Measurements from ENCODE around the gene HOXA7. TPM values are rescaled to one million over a fixed set of nuclear protein-coding genes. Genes with fewer than 3 reads are reported as not detected.

HOXA7 gene
- total and polyA plus RNA-seq, 7 experiments from 2014 or later: not detected

DNA sequence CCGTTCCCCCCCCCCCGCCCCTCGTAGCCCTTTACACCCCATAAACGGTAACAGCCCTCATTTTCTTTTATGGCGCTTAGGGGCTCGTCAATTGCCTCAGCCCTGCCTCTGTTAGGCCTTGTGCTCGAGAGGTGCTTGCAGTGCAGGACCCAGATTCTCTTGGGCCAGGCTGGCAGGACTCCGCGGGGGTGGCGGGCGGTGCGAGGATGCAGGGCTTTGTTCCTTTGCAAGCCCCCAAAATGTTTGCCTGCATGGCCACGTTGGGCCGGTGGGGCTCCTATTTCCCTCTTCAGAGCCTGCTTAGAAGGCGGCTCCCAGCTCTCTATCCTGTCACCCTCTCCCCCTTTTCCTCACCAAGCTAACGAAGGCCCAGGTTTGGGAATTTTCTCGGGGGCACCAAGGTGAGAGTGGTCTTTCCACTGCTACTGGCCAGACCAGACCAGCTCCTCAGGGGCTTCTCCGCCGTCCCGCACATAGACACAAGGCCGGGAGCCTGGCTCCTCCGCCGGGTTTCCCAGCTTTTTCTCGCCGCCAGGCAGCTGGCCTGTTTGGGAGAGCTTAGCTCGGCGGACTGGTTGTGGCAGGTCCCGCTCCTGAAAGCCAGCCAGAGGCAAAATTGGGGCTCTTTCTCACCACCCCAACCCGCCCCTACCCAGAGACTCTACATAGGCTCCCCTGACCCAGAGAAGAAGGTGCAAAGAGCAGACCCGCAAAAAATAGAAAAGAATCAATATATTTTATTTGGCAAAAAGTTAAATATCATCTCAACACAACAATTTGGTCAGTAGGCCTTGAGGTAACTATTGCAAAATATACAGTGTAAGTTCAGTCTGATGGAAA is 5.5 kb upstream of the HOXA7 start:
- H3K9me3 ChIP-seq (ENCODE audit: control insufficient read depth in 2 of 3, low read length in 3 of 3): no peaks in the 10 kb centered on the region
- intact Hi-C loops (cut with micrococcal nuclease): loop anchor here (1.0 to 5.0 kb wide), 16 partner anchors 11 to 1301 kb away; partner anchors contain the start of genes EVX1 (in 1 of the 2) and SNX10 (in 1 of the 2)
- POLR2A ChIA-PET: interaction anchor here (1.1 kb wide), 1 partner anchor 479 kb away, joined by 6 read pairs; no protein-coding TSS in a partner anchor
- H3K27me3 Mint-ChIP-seq: peaks cover 69 to 90% (median 72%) of the 10 kb centered on the region in 5 donors
- CTCF ChIA-PET: interaction anchor here (0.9 to 3.4 kb wide), 9 partner anchors 12 to 1269 kb away, joined by 3 to 42 read pairs (median 5); no protein-coding TSS in a partner anchor
- no peak overlapping the region for H3K27ac Mint-ChIP-seq
- peaks cover 26 to 66% of the 10 kb centered on the region in 2 donors for H3K27me3 ChIP-seq (ENCODE audit: control insufficient read depth in 2 of 2, insufficient read depth in 2 of 2, low read length in 2 of 2)
- peaks cover 13 to 53% (median 33%) of the 10 kb centered on the region in 7 donors for H3K4me1 Mint-ChIP-seq
- peaks cover 0 to 15% (median 0%) of the 10 kb centered on the region in 11 donors for H3K9me3 Mint-ChIP-seq
- ATAC-seq: no peak
- H3K4me1 ChIP-seq (ENCODE audit: control insufficient read depth in 2 of 2, insufficient read depth in 2 of 2, low read length in 2 of 2): peaks cover 18 to 43% of the 10 kb centered on the region in 2 donors
- peaks cover 0 to 5% (median 0%) of the 10 kb centered on the region in 5 donors for H3K36me3 Mint-ChIP-seq
- peak overlapping the region in 2 of 10 donors; percentile 48 to 58 for H3K4me3 Mint-ChIP-seq
- no peak for DNase-seq
- no peak overlapping the region for H3K27ac ChIP-seq (ENCODE audit: low read depth, low read length)
- no peak overlapping the region for H3K4me3 ChIP-seq (ENCODE audit: low read length)
- H3K36me3 ChIP-seq (ENCODE audit: control insufficient read depth in 2 of 3, insufficient read depth in 3 of 3, low read length in 3 of 3): no peaks in the 10 kb centered on the region

DNA sequence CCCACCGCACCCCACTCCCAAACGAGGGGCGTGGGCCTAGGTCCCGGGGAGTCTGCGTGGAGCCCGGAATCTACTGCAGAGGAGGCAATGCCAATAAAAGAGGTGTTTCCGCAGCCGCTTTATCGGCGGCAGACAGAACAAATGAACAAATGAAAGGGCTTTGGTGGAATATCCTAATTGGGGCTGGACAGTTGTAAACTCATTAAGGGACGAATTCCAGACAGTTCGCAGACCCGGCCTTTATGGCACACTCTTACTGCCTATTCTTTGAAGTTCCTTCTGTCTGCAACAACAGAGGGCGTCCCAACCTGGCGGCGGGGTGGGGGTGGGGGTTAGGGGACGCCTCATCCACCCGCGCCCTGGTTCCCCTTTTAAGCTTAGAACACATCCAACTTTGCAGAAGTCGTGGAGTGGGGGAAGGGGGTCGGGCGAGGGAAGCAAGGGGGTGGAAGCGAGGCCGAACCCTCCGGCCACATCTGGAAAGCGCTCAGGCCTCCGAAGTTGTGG is 4.8 kb upstream of the HOXA7 start:
- Mint-ChIP-seq H3K4me1 (peaks cover 13 to 51% (median 35%) of the 10 kb centered on the region in 7 donors), H3K27me3 (peaks cover 65 to 88% (median 75%) of the 10 kb centered on the region in 5 donors), H3K4me3 (peak overlapping the region; percentile 71 to 84 (median 78)), H3K27ac (no peak overlapping the region), H3K9me3 (peaks cover 0 to 16% (median 0%) of the 10 kb centered on the region in 11 donors), H3K36me3 (peaks cover 0 to 5% (median 0%) of the 10 kb centered on the region in 5 donors)
- H3K4me1 ChIP-seq (ENCODE audit: control insufficient read depth in 2 of 2, insufficient read depth in 2 of 2, low read length in 2 of 2): peaks cover 21 to 38% of the 10 kb centered on the region in 2 donors
- H3K4me3 ChIP-seq (ENCODE audit: low read length): peak overlapping the region; percentile 81
- no peaks in the 10 kb centered on the region for H3K36me3 ChIP-seq (ENCODE audit: control insufficient read depth in 2 of 3, insufficient read depth in 3 of 3, low read length in 3 of 3)
- ATAC-seq (peak; percentile 46), DNase-seq (no peak)
- CTCF ChIA-PET: interaction anchor here (0.5 to 3.4 kb wide), 17 partner anchors 12 to 1268 kb away, joined by 3 to 42 read pairs (median 4); no protein-coding TSS in a partner anchor
- no peaks in the 10 kb centered on the region for H3K9me3 ChIP-seq (ENCODE audit: control insufficient read depth in 2 of 3, low read length in 3 of 3)
- H3K27ac ChIP-seq (ENCODE audit: low read depth, low read length): no peak overlapping the region
- H3K27me3 ChIP-seq (ENCODE audit: control insufficient read depth in 2 of 2, insufficient read depth in 2 of 2, low read length in 2 of 2): peaks cover 23 to 61% of the 10 kb centered on the region in 2 donors
- intact Hi-C loops (cut with micrococcal nuclease): loop anchor here (1.0 to 5.0 kb wide), 16 partner anchors 11 to 1300 kb away; partner anchors contain the start of genes EVX1 (in 1 of the 2) and SNX10 (in 1 of the 2)
- POLR2A ChIA-PET: interaction anchor here (1.0 to 1.1 kb wide), 5 partner anchors 17 to 1267 kb away, joined by 3 to 6 read pairs (median 3); no protein-coding TSS in a partner anchor

DNA sequence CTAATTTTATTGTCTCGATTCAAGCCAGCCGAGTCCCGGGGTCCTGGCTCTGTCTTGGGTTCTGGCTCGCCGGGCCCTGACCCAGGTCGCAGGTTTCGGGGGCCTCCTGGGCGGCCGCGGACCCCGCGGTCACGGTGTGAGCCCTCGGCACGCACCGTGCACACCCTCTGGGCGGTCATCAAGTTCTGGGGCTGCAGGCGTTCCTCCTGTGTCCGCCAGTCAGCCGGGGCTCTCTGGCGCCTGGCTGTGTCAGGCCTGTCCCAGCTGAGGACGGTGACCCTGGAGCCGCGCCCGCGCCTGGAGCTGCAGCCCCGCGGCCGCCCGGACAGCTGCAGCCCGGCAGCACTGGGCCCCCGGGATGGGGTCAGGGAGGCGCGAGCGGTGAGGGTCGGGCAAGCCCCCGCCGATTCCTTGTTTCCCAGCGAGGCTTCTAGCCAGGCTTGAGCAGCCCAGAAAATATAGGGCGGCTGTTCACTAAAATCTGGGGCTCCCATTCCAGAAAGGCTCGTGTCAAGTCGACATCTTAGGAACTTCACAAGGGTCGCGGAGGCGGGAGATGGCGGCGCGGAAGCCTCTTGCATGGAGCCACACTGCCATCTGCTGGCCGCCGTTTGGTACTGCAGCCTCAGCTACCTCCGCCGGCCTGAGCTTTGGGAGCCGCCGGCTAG is 4.2 kb upstream of the HOXA7 start:
- ChIA-PET POLR2A (interaction anchor here (0.6 to 1.1 kb wide), 6 partner anchors 18 to 1267 kb away, joined by 3 to 6 read pairs (median 3); no protein-coding TSS in a partner anchor), CTCF (interaction anchor here (0.5 to 3.4 kb wide), 17 partner anchors 11 to 1268 kb away, joined by 3 to 42 read pairs (median 4); no protein-coding TSS in a partner anchor)
- H3K36me3 ChIP-seq (ENCODE audit: control insufficient read depth in 2 of 3, insufficient read depth in 3 of 3, low read length in 3 of 3): no peaks in the 10 kb centered on the region
- peaks cover 62 to 89% (median 77%) of the 10 kb centered on the region in 5 donors for H3K27me3 Mint-ChIP-seq
- ATAC-seq: peak; percentile 91
- H3K4me1 ChIP-seq (ENCODE audit: control insufficient read depth in 2 of 2, insufficient read depth in 2 of 2, low read length in 2 of 2): peaks cover 24 to 38% of the 10 kb centered on the region in 2 donors
- peaks cover 0 to 13% (median 0%) of the 10 kb centered on the region in 11 donors for H3K9me3 Mint-ChIP-seq
- intact Hi-C loops (cut with micrococcal nuclease): loop anchor here (1.0 to 5.0 kb wide), 16 partner anchors 10 to 1300 kb away; partner anchors contain the start of genes EVX1 (in 1 of the 2) and SNX10 (in 1 of the 2)
- DNase-seq: peak; percentile 69 to 89 (median 84)
- H3K4me3 Mint-ChIP-seq: peak overlapping the region; percentile 71 to 88 (median 80)
- peaks cover 27 to 61% of the 10 kb centered on the region in 2 donors for H3K27me3 ChIP-seq (ENCODE audit: control insufficient read depth in 2 of 2, insufficient read depth in 2 of 2, low read length in 2 of 2)
- H3K4me3 ChIP-seq (ENCODE audit: low read length): peak overlapping the region; percentile 81
- H3K4me1 Mint-ChIP-seq: peaks cover 15 to 52% (median 34%) of the 10 kb centered on the region in 7 donors
- no peaks in the 10 kb centered on the region for H3K9me3 ChIP-seq (ENCODE audit: control insufficient read depth in 2 of 3, low read length in 3 of 3)
- peak overlapping the region in 1 of 9 donors; percentile 33 for H3K27ac Mint-ChIP-seq
- no peak overlapping the region for H3K27ac ChIP-seq (ENCODE audit: low read depth, low read length)
- H3K36me3 Mint-ChIP-seq: peaks cover 0 to 3% (median 0%) of the 10 kb centered on the region in 5 donors

DNA sequence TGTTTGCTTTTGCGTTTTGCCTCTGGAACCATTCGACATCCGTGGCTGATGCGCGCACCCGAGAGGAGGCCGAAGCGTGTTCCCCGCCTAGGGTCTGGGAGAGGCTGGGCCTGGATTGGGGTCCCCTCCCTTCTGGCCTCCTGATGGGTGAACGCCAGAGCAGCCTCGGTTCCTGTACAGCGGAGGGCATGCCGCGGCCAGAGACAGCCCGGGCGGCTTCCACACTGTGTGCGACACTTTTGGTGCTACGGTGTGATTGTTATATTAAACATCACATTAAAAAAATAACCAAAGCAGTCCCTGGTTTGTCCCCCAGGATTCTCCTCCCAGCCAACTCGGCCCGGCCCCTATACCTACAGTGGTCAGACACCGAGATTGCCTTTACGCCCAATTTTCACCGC is 3.7 kb upstream of the HOXA7 start:
- peak; percentile 14 for ATAC-seq
- Histone ChIP-seq H3K27me3 (ENCODE audit: control insufficient read depth in 2 of 2, insufficient read depth in 2 of 2, low read length in 2 of 2) (peaks cover 28 to 61% of the 10 kb centered on the region in 2 donors), H3K9me3 (ENCODE audit: control insufficient read depth in 2 of 3, low read length in 3 of 3) (no peaks in the 10 kb centered on the region), H3K36me3 (ENCODE audit: control insufficient read depth in 2 of 3, insufficient read depth in 3 of 3, low read length in 3 of 3) (no peaks in the 10 kb centered on the region), H3K27ac (ENCODE audit: low read depth, low read length) (no peak overlapping the region), H3K4me3 (ENCODE audit: low read length) (peak overlapping the region; percentile 81), H3K4me1 (ENCODE audit: control insufficient read depth in 2 of 2, insufficient read depth in 2 of 2, low read length in 2 of 2) (peaks cover 25 to 39% of the 10 kb centered on the region in 2 donors)
- Mint-ChIP-seq H3K27ac (peak overlapping the region in 3 of 9 donors; percentile 9 to 33 (median 11)), H3K36me3 (no peaks in the 10 kb centered on the region), H3K27me3 (peaks cover 64 to 89% (median 79%) of the 10 kb centered on the region in 5 donors), H3K4me1 (peaks cover 17 to 54% (median 35%) of the 10 kb centered on the region in 7 donors), H3K4me3 (peak overlapping the region; percentile 25 to 88 (median 72)), H3K9me3 (peaks cover 0 to 11% (median 0%) of the 10 kb centered on the region in 11 donors)
- DNase-seq: peak in 1 of 9 donors; percentile 51
- ChIA-PET CTCF (interaction anchor here (0.8 to 3.4 kb wide), 5 partner anchors 10 to 790 kb away, joined by 3 to 42 read pairs (median 6); no protein-coding TSS in a partner anchor), POLR2A (interaction anchor here (0.6 to 1.0 kb wide), 2 partner anchors 26 to 478 kb away, joined by 3 read pairs; no protein-coding TSS in a partner anchor)
- intact Hi-C loops (cut with micrococcal nuclease): loop anchor here (2.0 to 5.0 kb wide), 8 partner anchors 37 to 1299 kb away; partner anchors contain the start of genes EVX1 (in 1 of the 2) and SNX10 (in 1 of the 2)

DNA sequence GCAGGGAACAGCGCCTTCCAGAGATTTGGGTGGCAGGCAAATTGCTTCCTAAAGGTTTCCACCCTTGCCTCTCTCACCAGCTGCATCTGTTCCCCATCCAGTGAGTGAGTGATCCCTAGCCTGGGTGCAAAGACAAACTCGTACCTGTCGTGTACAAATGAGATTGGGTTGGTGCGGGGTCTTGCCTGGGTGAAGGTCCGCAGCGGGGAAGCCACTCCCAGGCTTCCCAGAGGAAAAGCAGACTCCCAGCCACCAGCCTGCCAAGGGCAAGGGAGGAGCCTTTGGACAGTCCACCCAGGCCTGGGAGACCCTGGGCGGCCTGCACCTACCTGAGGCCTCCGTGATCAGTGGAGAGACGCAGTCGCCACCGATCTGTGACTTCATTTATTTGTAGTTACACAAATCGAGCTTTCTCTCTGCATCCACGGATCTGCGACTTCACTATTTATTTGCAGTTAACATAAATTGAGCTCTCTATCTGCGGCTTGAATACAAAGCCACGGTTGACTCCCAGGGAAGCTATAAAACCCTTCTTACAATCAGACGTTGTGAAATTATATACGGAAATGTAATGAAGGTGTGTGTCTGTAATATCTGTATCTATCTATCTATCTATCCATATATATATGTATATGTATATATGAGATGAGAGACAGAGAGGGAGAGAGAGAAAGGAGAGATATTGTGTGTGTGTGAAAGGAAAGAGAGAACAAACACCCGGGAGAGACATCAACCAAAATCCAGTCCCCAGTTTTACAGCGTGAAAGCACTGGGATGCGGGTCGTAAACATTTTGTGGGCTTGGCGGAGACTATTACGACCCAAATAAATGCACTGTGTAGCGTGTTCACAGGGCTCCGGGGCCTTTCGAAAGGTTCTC is 3.0 kb upstream of the HOXA7 start:
- Mint-ChIP-seq H3K9me3 (peaks cover 0 to 11% (median 0%) of the 10 kb centered on the region in 11 donors), H3K27ac (peak overlapping the region in 2 of 9 donors; percentile 9 to 11)
- CTCF ChIA-PET: interaction anchor here (0.8 to 1.8 kb wide), 3 partner anchors 10 to 790 kb away, joined by 3 to 6 read pairs (median 6); no protein-coding TSS in a partner anchor

More for the DNA sequence above, 3.0 kb upstream of the HOXA7 start:
- Histone ChIP-seq H3K27ac (ENCODE audit: low read depth, low read length) (no peak overlapping the region), H3K27me3 (ENCODE audit: control insufficient read depth in 2 of 2, insufficient read depth in 2 of 2, low read length in 2 of 2) (peaks cover 34 to 61% of the 10 kb centered on the region in 2 donors), H3K4me1 (ENCODE audit: control insufficient read depth in 2 of 2, insufficient read depth in 2 of 2, low read length in 2 of 2) (peaks cover 25 to 40% of the 10 kb centered on the region in 2 donors), H3K4me3 (ENCODE audit: low read length) (peak overlapping the region; percentile 81), H3K36me3 (ENCODE audit: control insufficient read depth in 2 of 3, insufficient read depth in 3 of 3, low read length in 3 of 3) (no peaks in the 10 kb centered on the region), H3K9me3 (ENCODE audit: control insufficient read depth in 2 of 3, low read length in 3 of 3) (no peaks in the 10 kb centered on the region)
- peaks cover 0 to 3% (median 0%) of the 10 kb centered on the region in 5 donors for H3K36me3 Mint-ChIP-seq
- intact Hi-C loops (cut with micrococcal nuclease): loop anchor here (1.0 to 5.0 kb wide), 13 partner anchors 9 to 1305 kb away; partner anchors contain the start of genes CBX3 (in 1 of the 2), EVX1 (in 1 of the 2), HNRNPA2B1 (in 1 of the 2) and HOXA1 (in 1 of the 2)
- DNase-seq (no peak), ATAC-seq (no peak)
- POLR2A ChIA-PET: no interaction called here
- peaks cover 21 to 56% (median 41%) of the 10 kb centered on the region in 7 donors for H3K4me1 Mint-ChIP-seq
- H3K27me3 Mint-ChIP-seq: peaks cover 67 to 92% (median 82%) of the 10 kb centered on the region in 5 donors
- peak overlapping the region; percentile 33 to 88 (median 74) for H3K4me3 Mint-ChIP-seq
